HepG2 (cell line): ENCODE data around the gene TCF12.

Experiments
- CTCF ChIP-seq: sonication (generic); formaldehyde crosslinking; IDR thresholded peaks from 2 replicates; pipeline ENCODE4 v1.5.0; 2020; ENCODE audit warnings: mild to moderate bottlenecking, missing genetic modification reagents, moderate library complexity
- JUN ChIP-seq: sonication (generic); formaldehyde crosslinking; IDR thresholded peaks from 2 replicates; pipeline ENCODE4 v1.4.0; 2020; ENCODE audit warnings: mild to moderate bottlenecking, missing genetic modification reagents
- JUND ChIP-seq: sonication (generic); formaldehyde crosslinking; IDR thresholded peaks from 2 replicates; pipeline ENCODE4 v1.8.0; 2022; ENCODE audit warnings: mild to moderate bottlenecking, missing genetic modification reagents
- NR2F2 ChIP-seq: IDR thresholded peaks from 2 replicates; pipeline ENCODE4 v1.6.1; 2012; ENCODE audit warnings: low read depth, inconsistent platforms, borderline replicate concordance
- NRL ChIP-seq: sonication (generic); formaldehyde crosslinking; IDR thresholded peaks from 2 replicates; pipeline ENCODE4 v1.5.0; 2020; ENCODE audit warnings: missing genetic modification reagents, mild to moderate bottlenecking, moderate library complexity, borderline replicate concordance
- RAD21 ChIP-seq: fragments of 450-650 bp; formaldehyde crosslinking; IDR thresholded peaks from 2 replicates; pipeline ENCODE4 v1.5.0; 2020; ENCODE audit warnings: mild to moderate bottlenecking
- SNAPC5 ChIP-seq: sonication (generic); formaldehyde crosslinking; IDR thresholded peaks from 2 replicates; pipeline ENCODE4 v1.8.1; 2023; ENCODE audit warnings: mild to moderate bottlenecking, missing genetic modification reagents, borderline replicate concordance
- SRF ChIP-seq: IDR thresholded peaks from 2 replicates; pipeline ENCODE4 v1.6.1; 2011; ENCODE audit warnings: mild to moderate bottlenecking, low read depth, low read length, moderate library complexity
- ZNF343 ChIP-seq: sonication (generic); formaldehyde crosslinking; IDR thresholded peaks from 2 replicates; pipeline ENCODE4 v1.4.0; 2020; ENCODE audit warnings: mild to moderate bottlenecking, missing genetic modification reagents

GRCh38 chr15:57215326-57215725 is 296.9 kb downstream of the TCF12 start:
- TF ChIP-seq SRF (no peak), CTCF (CRISPR knock-in tag) (no peak), NR2F2 (no peak), RAD21 (CRISPR knock-in tag) (no peak), JUND (CRISPR knock-in tag) (no peak), ZNF343 (no peak), JUN (no peak), SNAPC5 (CRISPR knock-in tag) (no peak), NRL (CRISPR knock-in tag) (no peak)
